Neuron (in vitro differentiated cells): ENCODE results near the gene PRR15L.
"Not testable (repeated sequence)": the region's sequence is repeated elsewhere in the genome, so short reads cannot be mapped to it uniquely, and the experiment has no call there.

ENCODE experiments used
- H2AFZ ChIP-seq: one replicate; pipeline ENCODE4 v1.6.1; 2013; ENCODE audit warnings: low read depth, mild to moderate bottlenecking, inconsistent platforms, low read length, moderate library complexity
- H3K27me3 ChIP-seq: one replicate; pipeline ENCODE4 v1.6.1; 2013; ENCODE audit warnings: low read length; ENCODE audit not compliant: insufficient read depth
- H3K36me3 ChIP-seq: one replicate; pipeline ENCODE4 v1.6.1; 2013; ENCODE audit warnings: low read length; ENCODE audit not compliant: insufficient read depth
- H3K4me1 ChIP-seq: one replicate; pipeline ENCODE4 v1.6.1; 2013; ENCODE audit warnings: low read length; ENCODE audit not compliant: insufficient read depth
- H3K4me3 ChIP-seq: 2 replicates; pipeline ENCODE4 v1.5.1; 2013; ENCODE audit warnings: mild to moderate bottlenecking, low read length, moderate library complexity
- H3K9me3 ChIP-seq: one replicate; pipeline ENCODE4 v1.6.1; 2013; ENCODE audit warnings: low read length

Gene PRR15L

DNA sequence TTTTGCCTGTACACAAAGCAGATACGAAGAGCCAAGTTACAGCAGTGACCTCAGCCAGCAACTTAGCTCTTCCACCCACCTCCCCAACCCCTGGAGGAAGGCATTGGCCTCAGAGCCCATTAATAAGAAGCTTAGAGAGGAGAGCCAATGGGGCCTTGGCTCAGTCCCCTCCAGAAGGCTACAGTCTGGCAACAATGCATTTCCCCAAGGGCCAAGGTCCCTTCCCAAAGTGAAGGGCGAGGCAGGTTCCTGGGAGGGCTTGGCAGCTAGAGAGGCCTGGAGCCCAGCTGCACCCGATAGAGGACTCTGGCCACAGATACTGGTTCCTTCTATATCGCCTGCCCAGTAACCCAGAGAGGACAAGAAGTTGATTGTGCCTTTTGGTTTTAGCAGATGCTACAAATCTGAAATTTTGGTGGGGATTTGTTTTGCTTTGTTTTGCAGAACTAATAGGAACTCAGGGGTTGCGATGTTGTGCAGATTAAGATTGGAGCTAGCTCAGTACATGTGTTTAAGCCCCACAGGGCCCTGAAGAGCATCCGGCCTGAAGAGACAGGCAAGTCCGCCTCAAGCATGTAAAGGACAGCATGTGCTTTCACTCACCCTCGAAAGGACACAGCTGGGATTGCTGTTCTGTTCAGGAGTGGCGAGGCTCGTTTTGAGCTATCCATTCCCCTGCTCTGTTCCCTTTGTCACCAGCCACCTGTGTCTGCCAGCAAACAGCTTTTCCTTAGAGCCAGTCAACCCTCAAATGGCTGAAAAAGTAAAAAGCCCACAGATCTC is 28.3 kb downstream of the PRR15L start:
- Histone ChIP-seq H3K9me3 (no peaks in the 10 kb centered on the region), H3K27me3 (no peaks in the 10 kb centered on the region), H3K36me3 (peaks cover 43% of the 10 kb centered on the region), H3K4me3 (no peak overlapping the region), H3K4me1 (no peaks in the 10 kb centered on the region), H2AFZ (no peak overlapping the region)

DNA sequence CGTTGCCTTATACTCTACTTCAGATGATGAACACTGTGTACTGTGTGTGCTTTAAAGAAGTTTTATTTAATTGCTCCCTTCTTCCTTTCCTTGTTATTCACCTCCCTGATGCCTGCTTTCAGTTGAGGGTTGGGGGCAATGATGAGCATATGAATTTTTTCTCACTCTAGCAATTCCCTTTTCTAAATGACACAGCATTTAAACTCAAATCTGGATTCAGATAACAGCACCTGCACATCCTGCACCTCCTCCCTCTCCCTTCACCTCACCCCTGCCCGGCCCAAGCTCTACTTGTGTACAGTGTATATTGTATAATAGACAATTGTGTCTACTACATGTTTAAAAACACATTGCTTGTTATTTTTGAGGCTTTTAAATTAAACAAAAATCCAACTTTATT is 29.3 kb downstream of the PRR15L start:
- H3K27me3 ChIP-seq, result no peaks in the 10 kb centered on the region

DNA sequence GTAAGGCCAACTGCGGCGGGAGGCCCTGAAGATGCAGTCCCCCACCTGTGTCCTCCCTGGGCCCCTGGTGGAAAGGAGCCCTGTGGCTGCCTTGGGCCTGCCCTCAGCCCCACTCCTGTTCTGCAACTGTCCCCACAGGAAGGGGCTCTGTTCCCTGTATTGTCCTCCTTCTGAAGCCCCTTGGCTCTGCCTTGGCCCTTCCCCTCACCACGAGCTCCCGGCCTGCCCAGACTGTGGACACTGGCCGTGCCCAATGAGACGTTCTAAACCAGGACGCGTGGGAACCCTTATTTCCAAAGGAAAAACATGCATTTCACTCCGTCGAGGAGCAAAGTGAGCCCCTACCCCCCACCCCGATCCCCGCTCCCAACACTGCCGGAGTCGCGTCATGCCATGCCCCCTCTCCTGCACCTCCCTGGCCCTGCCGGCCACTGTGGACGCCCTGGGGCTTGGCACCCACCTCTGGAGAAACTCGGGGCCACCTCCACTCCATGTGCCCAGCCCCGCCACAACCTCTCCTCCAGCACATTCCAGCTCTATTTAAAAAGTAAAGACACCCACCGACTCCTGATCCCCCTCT is 29.8 kb downstream of the PRR15L start:
- H3K27me3 ChIP-seq, result no peaks in the 10 kb centered on the region
- H3K4me1 ChIP-seq, result no peaks in the 10 kb centered on the region
- H3K36me3 ChIP-seq, result peaks cover 57% of the 10 kb centered on the region
- no peaks in the 10 kb centered on the region for H3K9me3 ChIP-seq
- H3K4me3 ChIP-seq, result no peak overlapping the region
- H2AFZ ChIP-seq, result no peak overlapping the region

More for the DNA sequence above, 29.3 kb downstream of the PRR15L start:
- no peaks in the 10 kb centered on the region for H3K4me1 ChIP-seq
- no peak overlapping the region for H2AFZ ChIP-seq
- peaks cover 52% of the 10 kb centered on the region for H3K36me3 ChIP-seq
- H3K4me3 ChIP-seq, result no peak overlapping the region
- no peaks in the 10 kb centered on the region for H3K9me3 ChIP-seq

DNA sequence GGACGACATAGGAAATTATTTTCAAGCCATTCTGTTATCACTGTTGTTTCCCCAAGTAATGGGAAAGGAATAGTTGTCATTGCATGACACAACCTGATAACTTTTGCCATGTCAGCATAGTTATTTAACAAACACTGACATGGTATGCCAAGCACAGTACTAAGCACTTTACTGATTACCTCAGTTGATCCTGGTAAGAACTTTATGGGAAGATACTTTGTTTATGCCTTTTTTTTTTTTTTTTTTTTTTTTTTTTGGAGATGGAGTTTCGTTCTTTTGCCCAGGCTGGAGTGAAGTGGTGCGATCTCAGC is 32.0 kb downstream of the PRR15L start:
- no peaks in the 10 kb centered on the region for H3K27me3 ChIP-seq
- peaks cover 64% of the 10 kb centered on the region for H3K36me3 ChIP-seq
- no peaks in the 10 kb centered on the region for H3K4me1 ChIP-seq
- no peaks in the 10 kb centered on the region for H3K9me3 ChIP-seq
- H3K4me3 ChIP-seq, result no peak overlapping the region
- H2AFZ ChIP-seq, result no peak overlapping the region

DNA sequence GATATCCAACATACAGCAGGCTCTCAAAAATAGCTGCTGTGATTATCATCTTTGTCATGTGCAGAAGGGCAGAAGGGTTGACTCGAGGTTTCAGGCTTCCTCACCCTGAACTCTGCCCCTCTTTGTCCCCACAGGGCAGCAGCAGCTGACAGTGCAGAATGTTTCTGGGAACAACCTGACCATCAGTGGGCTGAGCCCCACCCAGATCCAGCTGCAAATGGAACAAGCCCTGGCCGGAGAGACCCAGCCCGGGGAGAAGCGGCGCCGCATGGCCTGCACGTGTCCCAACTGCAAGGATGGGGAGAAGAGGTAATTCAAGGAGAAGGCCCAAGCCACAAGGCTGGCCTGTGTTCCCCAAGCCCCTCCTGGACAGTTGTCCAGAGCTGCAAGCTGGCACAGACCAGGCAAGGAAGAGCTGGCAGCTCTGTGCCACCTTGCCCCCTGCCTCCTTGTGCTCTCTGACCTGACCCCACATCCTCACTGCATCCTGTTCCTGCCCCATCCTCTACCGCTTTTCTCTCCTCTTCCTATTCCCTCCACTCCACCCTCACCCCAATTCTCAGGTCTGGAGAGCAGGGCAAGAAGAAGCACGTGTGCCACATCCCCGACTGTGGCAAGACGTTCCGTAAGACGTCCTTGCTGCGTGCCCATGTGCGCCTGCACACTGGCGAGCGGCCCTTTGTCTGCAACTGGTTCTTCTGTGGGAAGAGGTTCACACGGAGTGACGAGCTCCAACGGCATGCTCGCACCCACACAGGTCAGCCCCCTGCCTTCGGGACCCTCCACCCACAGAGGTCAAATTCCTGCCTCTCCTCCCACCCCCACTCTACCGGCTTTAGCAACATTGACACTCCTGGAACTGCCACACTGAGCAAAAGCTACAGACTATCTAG is 32.7 kb downstream of the PRR15L start:
- no peak overlapping the region for H3K4me3 ChIP-seq
- no peaks in the 10 kb centered on the region for H3K27me3 ChIP-seq
- H2AFZ ChIP-seq, result no peak overlapping the region
- H3K9me3 ChIP-seq, result no peaks in the 10 kb centered on the region
- H3K36me3 ChIP-seq, result peaks cover 59% of the 10 kb centered on the region
- no peaks in the 10 kb centered on the region for H3K4me1 ChIP-seq

DNA sequence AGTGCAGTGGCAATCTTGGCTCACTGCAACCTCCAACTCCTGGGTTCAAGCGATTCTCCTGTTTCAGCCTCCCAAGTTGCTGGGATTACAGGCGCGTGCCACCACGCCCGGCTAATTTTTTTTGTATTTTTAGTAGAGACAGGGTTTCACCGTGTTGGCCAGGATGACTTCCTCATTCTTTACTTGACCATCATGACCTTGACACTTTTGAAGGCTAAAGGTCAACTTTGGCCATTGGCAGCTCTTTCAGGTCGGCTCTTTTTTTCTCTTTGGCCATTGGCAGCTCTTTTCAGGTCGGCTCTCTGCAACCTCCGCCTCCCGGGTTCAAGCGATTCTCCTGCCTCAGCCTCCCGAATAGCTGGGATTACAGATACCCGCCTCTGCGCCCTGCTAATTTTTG is 37.8 kb downstream of the PRR15L start:
- peaks cover 48% of the 10 kb centered on the region for H3K36me3 ChIP-seq
- not testable (repeated sequence) for H3K27me3 ChIP-seq, H3K9me3 ChIP-seq, H2AFZ ChIP-seq, H3K4me3 ChIP-seq, H3K4me1 ChIP-seq

DNA sequence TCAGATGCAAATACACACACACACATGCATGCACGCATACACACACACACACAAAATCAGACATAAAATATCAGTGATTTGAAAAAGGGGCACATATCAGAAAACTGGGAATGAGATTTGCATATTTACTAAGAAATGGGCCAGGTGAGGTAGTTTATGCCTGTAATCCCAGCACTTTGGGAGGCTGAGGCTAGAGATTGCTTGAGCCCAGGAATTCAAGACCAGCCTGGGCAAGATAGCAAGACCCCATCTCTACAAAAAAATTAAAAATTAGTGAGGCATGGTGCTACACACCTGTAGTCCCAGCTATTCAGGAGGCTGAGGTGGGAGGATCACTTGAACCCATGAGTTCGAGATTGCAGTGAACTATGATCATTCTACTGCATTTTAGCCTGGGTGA is 38.7 kb downstream of the PRR15L start:
- Histone ChIP-seq H3K4me3 (no peak overlapping the region), H3K36me3 (peaks cover 39% of the 10 kb centered on the region), H2AFZ (no peak overlapping the region)

DNA sequence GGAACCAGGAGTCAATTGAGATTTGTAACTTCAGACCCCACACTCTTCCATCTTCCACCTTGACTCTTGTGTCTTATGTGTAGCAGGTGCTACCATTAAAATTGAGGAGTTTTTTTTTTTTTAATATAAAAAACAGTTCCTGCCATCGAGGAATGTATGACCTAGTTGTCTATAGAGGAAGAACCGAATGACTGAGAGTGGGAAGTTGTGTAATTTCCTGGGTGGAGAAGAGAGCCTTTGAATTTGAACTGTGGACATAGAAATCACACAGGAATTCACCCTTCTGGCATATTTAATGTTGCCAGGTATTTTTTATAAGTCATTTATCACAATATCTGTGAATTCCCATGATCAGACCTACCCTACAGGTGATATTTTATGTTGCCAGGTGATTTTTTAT is 39.7 kb downstream of the PRR15L start:
- H3K9me3 ChIP-seq, result no peaks in the 10 kb centered on the region
- H3K4me3 ChIP-seq, result no peak overlapping the region
- H3K27me3 ChIP-seq, result no peaks in the 10 kb centered on the region
- peaks cover 31% of the 10 kb centered on the region for H3K36me3 ChIP-seq
- H3K4me1 ChIP-seq, result no peaks in the 10 kb centered on the region
- no peak overlapping the region for H2AFZ ChIP-seq

More for the DNA sequence above, 38.7 kb downstream of the PRR15L start:
- no peaks in the 10 kb centered on the region for H3K4me1 ChIP-seq
- no peaks in the 10 kb centered on the region for H3K27me3 ChIP-seq
- H3K9me3 ChIP-seq, result no peaks in the 10 kb centered on the region

DNA sequence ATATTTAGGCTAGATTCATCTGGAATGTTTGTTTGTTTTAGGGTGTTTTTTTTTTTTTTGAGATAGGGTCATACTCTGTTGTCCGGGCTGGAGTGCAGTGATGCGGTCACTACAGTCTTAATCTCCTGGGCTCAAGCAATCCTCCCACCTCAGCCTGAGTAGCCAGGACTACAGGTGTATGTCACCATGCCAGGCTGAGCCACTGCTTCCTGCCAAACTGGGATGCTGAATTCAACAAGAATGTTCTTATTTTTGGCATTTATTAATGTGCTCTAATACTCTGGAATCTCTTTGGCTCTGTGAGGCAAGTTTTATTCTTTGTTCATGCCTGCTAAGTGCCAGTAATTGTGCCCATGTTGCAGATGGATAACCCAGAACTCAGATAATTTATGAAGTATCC is 40.1 kb downstream of the PRR15L start:
- Histone ChIP-seq H3K9me3 (no peaks in the 10 kb centered on the region), H3K27me3 (no peaks in the 10 kb centered on the region), H2AFZ (no peak overlapping the region), H3K36me3 (peaks cover 28% of the 10 kb centered on the region), H3K4me1 (no peaks in the 10 kb centered on the region), H3K4me3 (no peak overlapping the region)

DNA sequence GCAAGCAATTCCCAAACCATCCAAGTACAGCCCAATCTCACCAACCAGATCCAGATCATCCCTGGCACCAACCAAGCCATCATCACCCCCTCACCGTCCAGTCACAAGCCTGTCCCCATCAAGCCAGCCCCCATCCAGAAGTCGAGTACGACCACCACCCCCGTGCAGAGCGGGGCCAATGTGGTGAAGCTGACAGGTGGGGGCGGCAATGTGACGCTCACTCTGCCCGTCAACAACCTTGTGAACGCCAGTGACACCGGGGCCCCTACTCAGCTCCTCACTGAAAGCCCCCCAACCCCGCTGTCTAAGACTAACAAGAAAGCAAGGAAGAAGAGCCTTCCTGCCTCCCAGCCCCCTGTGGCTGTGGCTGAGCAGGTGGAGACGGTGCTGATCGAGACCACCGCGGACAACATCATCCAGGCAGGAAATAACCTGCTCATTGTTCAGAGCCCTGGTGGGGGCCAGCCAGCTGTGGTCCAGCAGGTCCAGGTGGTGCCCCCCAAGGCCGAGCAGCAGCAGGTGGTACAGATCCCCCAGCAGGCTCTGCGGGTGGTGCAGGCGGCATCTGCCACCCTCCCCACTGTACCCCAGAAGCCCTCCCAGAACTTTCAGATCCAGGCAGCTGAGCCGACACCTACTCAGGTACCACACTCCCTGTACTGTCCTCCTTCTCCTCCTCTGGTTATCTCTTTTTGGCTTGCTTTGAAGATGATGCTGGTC is 41.0 kb downstream of the PRR15L start:
- H3K4me3 ChIP-seq, result no peak overlapping the region
- peaks cover 27% of the 10 kb centered on the region for H3K36me3 ChIP-seq

DNA sequence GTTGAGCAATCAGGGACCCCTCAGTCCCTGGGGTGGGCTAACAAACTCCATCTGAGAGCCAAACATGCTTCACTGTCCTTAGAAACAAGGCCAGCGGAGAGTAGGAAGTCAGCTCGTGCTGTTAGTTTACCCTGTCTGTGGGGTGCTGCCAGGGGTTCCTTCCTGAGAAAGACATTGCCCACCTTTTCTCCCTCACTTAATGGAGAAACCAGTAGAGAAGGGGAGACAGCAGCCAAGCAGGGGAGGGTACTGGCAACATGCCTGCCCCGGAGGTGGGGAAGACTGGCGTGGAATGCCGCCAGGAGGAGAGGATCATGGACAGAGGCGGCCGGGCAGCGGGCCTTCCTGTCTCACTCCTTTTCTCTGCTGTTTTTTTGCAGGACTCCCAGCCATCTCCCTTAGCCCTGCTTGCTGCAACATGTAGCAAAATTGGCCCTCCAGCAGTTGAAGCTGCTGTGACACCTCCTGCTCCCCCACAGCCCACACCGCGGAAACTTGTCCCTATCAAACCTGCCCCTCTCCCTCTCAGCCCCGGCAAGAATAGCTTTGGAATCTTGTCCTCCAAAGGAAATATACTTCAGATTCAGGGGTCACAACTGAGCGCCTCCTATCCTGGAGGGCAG is 41.8 kb downstream of the PRR15L start:
- H3K4me1 ChIP-seq, result no peaks in the 10 kb centered on the region
- H3K36me3 ChIP-seq, result peaks cover 23% of the 10 kb centered on the region
- H3K27me3 ChIP-seq, result no peaks in the 10 kb centered on the region
- H2AFZ ChIP-seq, result no peak overlapping the region
- no peaks in the 10 kb centered on the region for H3K9me3 ChIP-seq
- no peak overlapping the region for H3K4me3 ChIP-seq

More for the DNA sequence above, 41.0 kb downstream of the PRR15L start:
- no peaks in the 10 kb centered on the region for H3K4me1 ChIP-seq
- H3K9me3 ChIP-seq, result no peaks in the 10 kb centered on the region
- H3K27me3 ChIP-seq, result no peaks in the 10 kb centered on the region
- no peak overlapping the region for H2AFZ ChIP-seq

DNA sequence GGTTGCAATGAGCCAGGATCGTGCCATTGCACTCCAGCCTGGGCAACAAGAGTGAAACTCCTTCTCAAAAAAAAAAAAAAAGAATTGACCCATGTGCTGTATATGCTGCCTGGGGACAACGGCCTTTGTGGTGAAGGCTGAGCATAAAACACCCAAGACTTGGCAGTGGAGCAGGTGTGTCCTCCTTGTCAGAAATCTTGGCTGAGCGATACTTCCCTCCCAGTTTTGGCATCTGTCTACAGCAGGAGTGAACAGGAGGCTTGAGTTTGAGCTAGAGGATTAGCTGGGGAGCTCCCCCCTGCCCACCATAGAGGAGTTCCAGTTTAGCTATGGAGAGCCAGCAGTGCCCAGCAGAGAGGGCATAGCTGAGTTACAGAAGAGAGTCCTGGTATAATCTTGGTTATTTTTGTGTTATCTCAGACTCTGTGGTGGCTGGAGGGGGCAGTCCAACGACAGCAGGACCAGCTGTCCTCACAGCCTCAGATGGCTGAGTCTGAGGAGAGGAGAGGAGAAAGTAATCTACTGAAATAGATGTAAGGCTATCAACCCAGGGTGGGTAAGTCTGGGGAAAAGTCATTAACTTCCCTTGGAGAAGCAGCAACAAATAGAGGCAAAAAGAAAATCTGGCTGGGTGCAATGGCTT is 43.3 kb downstream of the PRR15L start:
- Histone ChIP-seq H3K27me3 (no peaks in the 10 kb centered on the region), H3K9me3 (no peaks in the 10 kb centered on the region), H3K36me3 (peaks cover 23% of the 10 kb centered on the region), H3K4me3 (no peak overlapping the region), H2AFZ (no peak overlapping the region), H3K4me1 (no peaks in the 10 kb centered on the region)
